ENCODE measurements around the gene VTA1. TPM values are rescaled to one million over a fixed set of nuclear protein-coding genes. Genes with fewer than 3 reads are reported as not detected.

VTA1 gene
- polyA plus RNA-seq, 1 of the 3 experiments (the other 2 are of a cell fraction), result 60.1 TPM

DNA sequence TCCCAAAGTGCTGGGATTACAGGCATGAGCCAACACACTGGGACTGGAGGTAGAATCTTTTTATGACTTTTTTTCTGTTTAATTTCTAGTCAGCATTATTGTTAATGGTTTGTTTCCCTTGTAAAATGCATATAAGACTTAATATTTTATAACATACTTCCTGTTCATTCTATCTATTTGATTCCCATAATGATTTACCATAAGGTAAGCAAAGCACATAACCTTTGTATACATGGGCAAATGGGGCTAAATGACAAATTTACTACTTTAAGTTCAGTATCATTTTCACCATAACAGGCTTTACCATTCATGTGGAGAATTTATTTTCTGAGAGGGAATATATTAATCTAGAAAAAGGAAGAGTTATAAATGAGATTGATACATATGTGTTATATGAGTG lies 24.3 kb downstream of the VTA1 start (continued):
- TF ChIP-seq CTCF (IDR thresholded peaks at IDR 0.05) (no peak), MXI1 (IDR thresholded peaks at IDR 0.05; ENCODE audit: low read depth, low read length) (no peak), JUND (IDR thresholded peaks at IDR 0.05) (no peak), RFX5 (IDR thresholded peaks at IDR 0.05; ENCODE audit: low read length) (no peak), ELF1 (IDR thresholded peaks at IDR 0.05) (no peak)
- TF ChIP-seq, protein P1, sequence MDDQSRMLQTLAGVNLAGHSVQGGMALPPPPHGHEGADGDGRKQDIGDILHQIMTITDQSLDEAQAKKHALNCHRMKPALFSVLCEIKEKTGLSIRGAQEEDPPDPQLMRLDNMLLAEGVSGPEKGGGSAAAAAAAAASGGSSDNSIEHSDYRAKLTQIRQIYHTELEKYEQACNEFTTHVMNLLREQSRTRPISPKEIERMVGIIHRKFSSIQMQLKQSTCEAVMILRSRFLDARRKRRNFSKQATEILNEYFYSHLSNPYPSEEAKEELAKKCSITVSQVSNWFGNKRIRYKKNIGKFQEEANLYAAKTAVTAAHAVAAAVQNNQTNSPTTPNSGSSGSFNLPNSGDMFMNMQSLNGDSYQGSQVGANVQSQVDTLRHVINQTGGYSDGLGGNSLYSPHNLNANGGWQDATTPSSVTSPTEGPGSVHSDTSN (IDR thresholded peaks at IDR 0.05), result no peak

- DNase-seq, result no peak
- no peak overlapping the region for H3K4me3 ChIP-seq (ENCODE audit: low read depth in 2 of 2, low read length in 1 of 2)
- H3F3A ChIP-seq (replicated peaks; ENCODE audit: insufficient read depth), result peaks cover 12% of the 10 kb centered on the region
- no peak overlapping the region for H3K27ac ChIP-seq (ENCODE audit: low read depth in 2 of 2, low read length in 1 of 2)
- no peaks in the 10 kb centered on the region for H3K27me3 ChIP-seq (ENCODE audit: insufficient read depth)
- TF ChIP-seq MAX (IDR thresholded peaks at IDR 0.05; ENCODE audit: low read depth), result no peak
- no peak for TF ChIP-seq GABPA (IDR thresholded peaks at IDR 0.05; ENCODE audit: low read depth)
- TF ChIP-seq NFIC (IDR thresholded peaks at IDR 0.05; ENCODE audit: borderline replicate concordance), result no peak
- no peak for TF ChIP-seq RAD21 (IDR thresholded peaks at IDR 0.05; ENCODE audit: low read length)
- no peak for TF ChIP-seq NRF1 (IDR thresholded peaks at IDR 0.05; ENCODE audit: low read depth, low read length)
- no peak for TF ChIP-seq IRF3 (IDR thresholded peaks at IDR 0.05; ENCODE audit: low read depth, low read length)
- no peak for TF ChIP-seq RXRA (IDR thresholded peaks at IDR 0.05; ENCODE audit: borderline replicate concordance, low read depth)
- TF ChIP-seq MXI1 (IDR thresholded peaks at IDR 0.05; ENCODE audit: low read depth, low read length), result no peak
- TF ChIP-seq, protein P2, sequence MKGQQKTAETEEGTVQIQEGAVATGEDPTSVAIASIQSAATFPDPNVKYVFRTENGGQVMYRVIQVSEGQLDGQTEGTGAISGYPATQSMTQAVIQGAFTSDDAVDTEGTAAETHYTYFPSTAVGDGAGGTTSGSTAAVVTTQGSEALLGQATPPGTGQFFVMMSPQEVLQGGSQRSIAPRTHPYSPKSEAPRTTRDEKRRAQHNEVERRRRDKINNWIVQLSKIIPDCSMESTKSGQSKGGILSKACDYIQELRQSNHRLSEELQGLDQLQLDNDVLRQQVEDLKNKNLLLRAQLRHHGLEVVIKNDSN (IDR thresholded peaks at IDR 0.05; ENCODE audit: borderline replicate concordance, low read depth), result no peak
- TF ChIP-seq RCOR1 (IDR thresholded peaks at IDR 0.05; ENCODE audit: low read length), result no peak
- TF ChIP-seq ELF1 (IDR thresholded peaks at IDR 0.05), result no peak
- TF ChIP-seq GATA2 (CRISPR knock-in tag; IDR thresholded peaks at IDR 0.05), result no peak
- no peak for TF ChIP-seq SIN3A (IDR thresholded peaks at IDR 0.05; ENCODE audit: borderline replicate concordance, low read depth, low read length)
- TF ChIP-seq RFX5 (IDR thresholded peaks at IDR 0.05; ENCODE audit: low read length), result no peak
- TF ChIP-seq, protein P3, sequence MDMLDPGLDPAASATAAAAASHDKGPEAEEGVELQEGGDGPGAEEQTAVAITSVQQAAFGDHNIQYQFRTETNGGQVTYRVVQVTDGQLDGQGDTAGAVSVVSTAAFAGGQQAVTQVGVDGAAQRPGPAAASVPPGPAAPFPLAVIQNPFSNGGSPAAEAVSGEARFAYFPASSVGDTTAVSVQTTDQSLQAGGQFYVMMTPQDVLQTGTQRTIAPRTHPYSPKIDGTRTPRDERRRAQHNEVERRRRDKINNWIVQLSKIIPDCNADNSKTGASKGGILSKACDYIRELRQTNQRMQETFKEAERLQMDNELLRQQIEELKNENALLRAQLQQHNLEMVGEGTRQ (IDR thresholded peaks at IDR 0.05; ENCODE audit: borderline replicate concordance, low read depth, low read length), result no peak
- H3K9ac ChIP-seq, result no peak overlapping the region
- no peak overlapping the region for H2AFZ ChIP-seq (ENCODE audit: low read depth)
- no peaks in the 10 kb centered on the region; a peak in 1 of 4 replicates for H3K4me1 ChIP-seq (ENCODE audit: control insufficient read depth in 1 of 2, insufficient read depth in 2 of 2, low read depth in 1 of 2, low read length in 1 of 2)
- peaks cover 33% of the 10 kb centered on the region for H3K79me2 ChIP-seq (ENCODE audit: insufficient read depth)
- no peaks in the 10 kb centered on the region for H4K20me1 ChIP-seq (ENCODE audit: insufficient read depth)
- H3K4me2 ChIP-seq, result no peak overlapping the region
- peaks cover 12% of the 10 kb centered on the region for H3K9me3 ChIP-seq
- ChIA-PET POLR2A (no interaction called here), CTCF (interaction anchor here (1.2 to 1.3 kb wide), 2 partner anchors 16 to 35 kb away, joined by 3 read pairs; no protein-coding TSS in a partner anchor)
- H3K9me2 ChIP-seq, result 0 out of 2 replicates have a peak, but pooled peaks cover 3% of the 10 kb centered on the region
- peaks cover 76 to 86% of the 10 kb centered on the region in 2 experiments for H3K36me3 ChIP-seq (replicated peaks in 1 of 2; ENCODE audit: control insufficient read depth in 1 of 2, insufficient read depth in 2 of 2, low read length in 1 of 2)
Measured at GRCh38 chr6:142172758-142173157, 25.7 kb downstream of the VTA1 start.
